ENCODE measurements around the gene MSLN.

MSLN gene

DNA sequence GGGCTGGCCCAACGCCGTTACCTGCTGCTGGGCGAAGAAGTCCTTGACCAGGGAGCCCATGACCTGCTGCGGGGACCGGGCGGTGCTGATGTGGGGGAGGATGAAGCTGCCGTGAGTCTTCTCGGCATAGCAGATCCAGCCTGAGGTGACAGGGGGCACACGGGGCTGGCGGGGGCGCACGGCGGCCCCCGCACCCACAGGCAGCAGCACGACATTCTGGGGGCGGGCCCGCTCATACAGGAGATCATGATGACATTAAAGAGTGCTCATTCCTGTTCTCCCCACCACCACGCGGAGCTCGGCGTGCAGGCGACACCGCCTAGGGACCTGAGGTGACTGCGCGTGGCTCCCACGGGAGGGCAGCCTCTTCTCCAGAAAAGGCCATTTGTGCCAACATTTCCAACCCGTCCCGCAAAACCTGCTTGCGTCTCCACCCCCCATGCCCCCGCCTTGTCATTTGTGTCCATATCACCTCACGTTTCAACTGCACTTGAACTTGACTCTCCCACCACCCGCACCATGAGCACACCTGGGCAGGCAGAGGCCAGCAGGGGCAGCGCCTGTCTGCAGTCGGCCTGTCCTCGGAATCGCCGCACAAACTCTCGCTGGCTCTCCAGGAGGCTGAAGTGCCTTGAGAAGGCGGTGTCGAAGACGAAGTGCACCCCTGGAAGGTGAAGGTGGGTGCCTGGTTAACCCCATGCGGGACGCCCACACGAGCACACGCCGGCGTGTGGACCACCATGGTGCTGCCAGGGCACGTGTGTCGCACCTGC is 26.1 kb upstream of the MSLN start:
- Histone ChIP-seq H3K79me1 (ENCODE audit: low read length) (no peaks in the 10 kb centered on the region), H3K14ac (ENCODE audit: low read length) (no peak overlapping the region), H4K8ac (ENCODE audit: low read depth, low read length) (no peak overlapping the region), H4K91ac (ENCODE audit: low read depth, low read length) (no peak overlapping the region), H2AFZ (ENCODE audit: insufficient read depth, low read length, poor library complexity) (no peak overlapping the region), H2AK5ac (ENCODE audit: low read length) (no peak overlapping the region), H3K4me3 (ENCODE audit: low read depth, low read length) (no peak overlapping the region), H3K18ac (ENCODE audit: low read length) (no peak overlapping the region), H2BK120ac (ENCODE audit: insufficient read depth, low read length, poor library complexity) (no peak overlapping the region), H2BK12ac (ENCODE audit: low read length) (no peak overlapping the region), H3K23ac (ENCODE audit: low read length) (no peak overlapping the region), H3K27ac (ENCODE audit: low read depth, low read length) (no peak overlapping the region), H2BK5ac (ENCODE audit: low read depth, low read length, poor library complexity) (no peak overlapping the region), H3K27me3 (ENCODE audit: insufficient read depth, low read length) (no peaks in the 10 kb centered on the region), H4K12ac (ENCODE audit: low read depth, low read length) (no peak overlapping the region), H3K4me1 (ENCODE audit: control insufficient read depth in 1 of 2, insufficient read depth in 2 of 2, low read length in 2 of 2) (no peaks in the 10 kb centered on the region), H3K9ac (ENCODE audit: low read length) (no peak overlapping the region), H3K36me3 (ENCODE audit: control insufficient read depth in 1 of 2, insufficient read depth in 2 of 2, low read length in 2 of 2) (peaks cover 49 to 60% of the 10 kb centered on the region in 2 experiments), H3K9me3 (ENCODE audit: insufficient read depth, low read depth, low read length) (no peaks in the 10 kb centered on the region), H3K79me2 (ENCODE audit: control insufficient read depth, insufficient read depth, low read length, poor library complexity) (no peaks in the 10 kb centered on the region), H3K4me2 (ENCODE audit: low read length) (no peak overlapping the region), H3K4ac (ENCODE audit: low read depth, low read length) (no peak overlapping the region)
- WGBS (ENCODE audit: extremely low coverage, insufficient coverage, insufficient read length) = no CpG with 5 or more reads among the region's 49 CpGs
- DNase-seq = no peak

DNA sequence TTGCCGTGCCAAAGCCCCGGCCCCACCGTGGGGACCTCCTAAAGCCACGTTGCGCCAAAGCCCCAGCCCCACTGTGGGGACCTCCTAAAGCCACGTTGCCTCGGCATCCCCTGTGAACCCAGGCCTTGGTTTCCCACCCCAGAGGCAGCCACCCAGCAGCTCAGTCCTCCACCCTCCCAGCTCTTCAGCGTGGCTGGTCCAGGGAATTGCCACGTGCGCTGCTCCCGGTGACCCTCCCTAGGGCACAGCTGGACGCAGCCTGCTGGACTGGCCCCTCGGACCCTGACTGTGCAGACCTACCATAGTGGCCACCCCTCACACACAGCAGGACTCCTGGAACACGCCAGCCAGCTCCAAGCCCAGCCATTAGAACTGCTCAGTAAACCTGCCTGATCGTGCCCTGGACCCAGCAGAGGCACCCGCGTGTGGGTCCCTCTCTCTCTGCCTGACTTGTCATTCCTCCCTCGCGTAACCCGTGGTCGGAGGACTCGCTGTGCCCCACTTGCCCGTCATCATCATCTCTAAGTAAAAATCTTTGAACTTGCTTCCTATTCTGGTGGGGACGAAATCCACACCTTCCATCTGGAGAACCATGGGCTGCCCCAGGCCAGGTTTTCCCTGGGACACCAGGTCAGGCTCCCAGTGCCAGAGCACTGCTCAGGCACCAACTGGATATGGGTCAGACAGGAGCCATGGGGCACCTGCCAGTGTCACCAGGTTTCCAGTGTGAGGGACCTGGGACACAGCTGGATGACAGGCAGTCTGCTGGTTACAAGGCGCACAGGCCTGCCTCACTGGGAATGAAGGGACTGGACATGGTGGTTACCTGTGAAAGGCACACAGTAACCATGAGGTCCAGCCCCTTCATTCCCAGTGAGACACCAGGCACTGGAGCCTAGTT is 25.3 kb upstream of the MSLN start:
- Histone ChIP-seq H3K27me3 (ENCODE audit: insufficient read depth, low read length) (no peaks in the 10 kb centered on the region), H3K4me3 (ENCODE audit: low read depth, low read length) (no peak overlapping the region), H3K79me1 (ENCODE audit: low read length) (no peaks in the 10 kb centered on the region), H3K27ac (ENCODE audit: low read depth, low read length) (no peak overlapping the region), H3K9ac (ENCODE audit: low read length) (no peak overlapping the region), H2AFZ (ENCODE audit: insufficient read depth, low read length, poor library complexity) (no peak overlapping the region), H2BK120ac (ENCODE audit: insufficient read depth, low read length, poor library complexity) (no peak overlapping the region), H3K4me2 (ENCODE audit: low read length) (no peak overlapping the region), H3K36me3 (ENCODE audit: control insufficient read depth in 1 of 2, insufficient read depth in 2 of 2, low read length in 2 of 2) (peaks cover 47 to 59% of the 10 kb centered on the region in 2 experiments), H3K4me1 (ENCODE audit: control insufficient read depth in 1 of 2, insufficient read depth in 2 of 2, low read length in 2 of 2) (peaks cover 0 to 6% of the 10 kb centered on the region in 2 experiments), H4K91ac (ENCODE audit: low read depth, low read length) (no peak overlapping the region), H3K23ac (ENCODE audit: low read length) (no peak overlapping the region), H4K8ac (ENCODE audit: low read depth, low read length) (no peak overlapping the region), H3K4ac (ENCODE audit: low read depth, low read length) (no peak overlapping the region), H2BK12ac (ENCODE audit: low read length) (no peak overlapping the region), H3K9me3 (ENCODE audit: insufficient read depth, low read depth, low read length) (no peaks in the 10 kb centered on the region), H3K18ac (ENCODE audit: low read length) (no peak overlapping the region), H3K79me2 (ENCODE audit: control insufficient read depth, insufficient read depth, low read length, poor library complexity) (peaks cover under 1% of the 10 kb centered on the region), H3K14ac (ENCODE audit: low read length) (no peak overlapping the region), H2BK5ac (ENCODE audit: low read depth, low read length, poor library complexity) (no peak overlapping the region), H4K12ac (ENCODE audit: low read depth, low read length) (no peak overlapping the region), H2AK5ac (ENCODE audit: low read length) (no peak overlapping the region)
- WGBS (ENCODE audit: extremely low coverage, insufficient coverage, insufficient read length) = no CpG with 5 or more reads among the region's 25 CpGs
- DNase-seq = no peak

DNA sequence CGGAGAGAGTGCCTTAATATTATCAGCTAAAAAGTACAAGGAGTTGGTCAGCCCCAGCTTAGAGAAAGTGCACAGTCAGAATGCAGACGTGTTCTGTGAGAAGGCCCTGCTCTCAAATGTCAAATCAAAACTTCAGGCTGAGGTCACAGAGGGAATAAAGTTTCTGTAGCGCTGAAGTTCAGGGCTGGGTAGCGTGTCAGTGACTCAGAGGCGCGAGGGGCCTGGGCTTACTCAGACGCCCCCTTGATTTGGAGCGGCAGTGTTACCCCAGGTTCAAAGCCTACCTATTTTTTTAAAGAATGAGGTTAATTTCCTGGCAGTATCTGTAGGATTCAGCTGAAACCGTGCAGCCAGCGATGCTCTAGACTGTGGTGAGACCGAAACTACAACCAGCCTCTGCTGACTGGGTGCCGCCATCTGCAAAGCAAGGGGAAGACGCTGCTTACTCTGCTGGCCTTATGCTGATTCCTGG is 24.5 kb upstream of the MSLN start:
- Histone ChIP-seq H2BK5ac (ENCODE audit: low read depth, low read length, poor library complexity) (no peak overlapping the region), H3K9me3 (ENCODE audit: insufficient read depth, low read depth, low read length) (no peaks in the 10 kb centered on the region), H3K18ac (ENCODE audit: low read length) (no peak overlapping the region), H4K8ac (ENCODE audit: low read depth, low read length) (no peak overlapping the region), H3K4ac (ENCODE audit: low read depth, low read length) (no peak overlapping the region), H3K23ac (ENCODE audit: low read length) (no peak overlapping the region), H2AFZ (ENCODE audit: insufficient read depth, low read length, poor library complexity) (no peak overlapping the region), H3K14ac (ENCODE audit: low read length) (no peak overlapping the region), H3K79me1 (ENCODE audit: low read length) (peaks cover 5% of the 10 kb centered on the region), H3K27me3 (ENCODE audit: insufficient read depth, low read length) (no peaks in the 10 kb centered on the region), H3K79me2 (ENCODE audit: control insufficient read depth, insufficient read depth, low read length, poor library complexity) (peaks cover 5% of the 10 kb centered on the region), H2BK12ac (ENCODE audit: low read length) (no peak overlapping the region), H3K27ac (ENCODE audit: low read depth, low read length) (no peak overlapping the region), H4K91ac (ENCODE audit: low read depth, low read length) (no peak overlapping the region), H3K4me2 (ENCODE audit: low read length) (no peak overlapping the region), H3K9ac (ENCODE audit: low read length) (no peak overlapping the region), H2BK120ac (ENCODE audit: insufficient read depth, low read length, poor library complexity) (no peak overlapping the region), H4K12ac (ENCODE audit: low read depth, low read length) (no peak overlapping the region), H3K36me3 (ENCODE audit: control insufficient read depth in 1 of 2, insufficient read depth in 2 of 2, low read length in 2 of 2) (peaks cover 47 to 57% of the 10 kb centered on the region in 2 experiments), H3K4me3 (ENCODE audit: low read depth, low read length) (no peak overlapping the region), H3K4me1 (ENCODE audit: control insufficient read depth in 1 of 2, insufficient read depth in 2 of 2, low read length in 2 of 2) (peaks cover 0 to 8% of the 10 kb centered on the region in 2 experiments), H2AK5ac (ENCODE audit: low read length) (no peak overlapping the region)
- no peak for DNase-seq
- no CpG with 5 or more reads among the region's 13 CpGs for WGBS (ENCODE audit: extremely low coverage, insufficient coverage, insufficient read length)

DNA sequence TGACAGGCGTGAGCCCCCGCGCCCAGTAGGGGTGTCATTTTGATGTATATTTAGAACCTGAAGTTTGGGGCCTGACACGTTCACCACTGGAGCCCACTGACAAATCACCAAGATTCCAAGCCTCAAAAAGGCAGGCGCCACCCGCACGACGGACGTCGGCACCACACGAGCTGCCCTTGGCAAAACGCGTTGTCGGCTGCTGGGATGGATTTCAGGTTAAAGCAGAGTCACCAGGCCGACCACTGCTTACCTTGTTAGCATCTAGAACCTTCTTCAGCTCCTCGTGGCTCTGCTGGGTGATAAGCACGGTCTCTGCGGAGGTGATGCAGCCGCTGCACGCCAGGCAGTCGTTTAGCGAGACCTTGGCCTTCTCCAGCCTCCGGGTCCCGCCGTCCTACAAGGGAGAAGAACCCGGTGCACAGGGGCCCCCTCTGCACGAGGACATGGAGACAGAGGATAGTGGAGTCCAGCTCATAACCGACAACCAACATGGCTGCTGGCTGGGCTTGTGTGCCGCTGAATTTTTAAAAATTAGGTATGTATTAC is 23.5 kb upstream of the MSLN start:
- Histone ChIP-seq H3K4me3 (ENCODE audit: low read depth, low read length) (no peak overlapping the region), H3K27me3 (ENCODE audit: insufficient read depth, low read length) (no peaks in the 10 kb centered on the region), H4K12ac (ENCODE audit: low read depth, low read length) (no peak overlapping the region), H3K14ac (ENCODE audit: low read length) (no peak overlapping the region), H3K4me2 (ENCODE audit: low read length) (no peak overlapping the region), H3K23ac (ENCODE audit: low read length) (no peak overlapping the region), H4K8ac (ENCODE audit: low read depth, low read length) (no peak overlapping the region), H2AFZ (ENCODE audit: insufficient read depth, low read length, poor library complexity) (no peak overlapping the region), H3K9me3 (ENCODE audit: insufficient read depth, low read depth, low read length) (no peaks in the 10 kb centered on the region), H3K79me1 (ENCODE audit: low read length) (peaks cover 8% of the 10 kb centered on the region), H3K36me3 (ENCODE audit: control insufficient read depth in 1 of 2, insufficient read depth in 2 of 2, low read length in 2 of 2) (peaks cover 43 to 51% of the 10 kb centered on the region in 2 experiments), H3K9ac (ENCODE audit: low read length) (no peak overlapping the region), H3K79me2 (ENCODE audit: control insufficient read depth, insufficient read depth, low read length, poor library complexity) (peaks cover 7% of the 10 kb centered on the region), H3K27ac (ENCODE audit: low read depth, low read length) (no peak overlapping the region), H4K91ac (ENCODE audit: low read depth, low read length) (no peak overlapping the region), H2BK12ac (ENCODE audit: low read length) (no peak overlapping the region), H2AK5ac (ENCODE audit: low read length) (no peak overlapping the region), H2BK5ac (ENCODE audit: low read depth, low read length, poor library complexity) (no peak overlapping the region), H2BK120ac (ENCODE audit: insufficient read depth, low read length, poor library complexity) (no peak overlapping the region), H3K4me1 (ENCODE audit: control insufficient read depth in 1 of 2, insufficient read depth in 2 of 2, low read length in 2 of 2) (peaks cover 0 to 9% of the 10 kb centered on the region in 2 experiments), H3K4ac (ENCODE audit: low read depth, low read length) (no peak overlapping the region), H3K18ac (ENCODE audit: low read length) (no peak overlapping the region)
- DNase-seq = no peak
- WGBS (ENCODE audit: extremely low coverage, insufficient coverage, insufficient read length) = no CpG with 5 or more reads among the region's 29 CpGs

All from trophoblast cell (in vitro differentiated cells and primary cell).